WTC11 (cell line): ENCODE data around the gene DAND5. TPM values are rescaled to one million over a fixed set of nuclear protein-coding genes. Genes with fewer than 3 reads are reported as not detected.

Source experiments
- ATAC-seq: fragments of 200-7000 bp; cut with Tn5 transposase; 2 replicates; pipeline ENCODE4 v1.10.0; 2021; ENCODE audit warnings: mild to moderate bottlenecking, moderate library complexity
- CTCF ChIA-PET: fragments of 300-600 bp; sonication (Branson Sonifier 250); formaldehyde crosslinking; loops from one replicate; lab custom pipeline; 2021; ENCODE audit warnings: antibody characterized with exemption; lab: Charles Lee
- POLR2A ChIA-PET: fragments of 350-600 bp; sonication (Branson Sonifier 250); formaldehyde crosslinking; loops from one replicate; lab custom pipeline; 2021; ENCODE audit warnings: antibody characterized with exemption; lab: Charles Lee
- DNase-seq: peaks from one replicate; pipeline ENCODE4 v3.0.0; 2021; ENCODE audit warnings: low spot score
- H3K27ac Mint-ChIP-seq: 2 replicates; pipeline ENCODE4 v1.8.0; 2021; ENCODE audit warnings: mixed read lengths
- H3K27me3 Mint-ChIP-seq: 2 replicates; pipeline ENCODE4 v1.8.0; 2021; ENCODE audit warnings: low read depth, mild to moderate bottlenecking, moderate library complexity, mixed read lengths
- H3K36me3 Mint-ChIP-seq: 2 replicates; pipeline ENCODE4 v1.8.0; 2021; ENCODE audit warnings: mixed read lengths
- H3K4me1 Mint-ChIP-seq: 2 replicates; pipeline ENCODE4 v1.8.0; 2022; ENCODE audit warnings: mixed read lengths
- H3K4me3 Mint-ChIP-seq: 2 replicates; pipeline ENCODE4 v1.8.0; 2021; ENCODE audit warnings: mild to moderate bottlenecking, moderate library complexity, mixed read lengths
- H3K9me3 Mint-ChIP-seq: 2 replicates; pipeline ENCODE4 v1.8.0; 2021; ENCODE audit warnings: mixed read lengths
- ATF1 ChIP-seq: sonication (generic); formaldehyde crosslinking; IDR thresholded peaks from 2 replicates; pipeline ENCODE4 v1.8.1; 2023; ENCODE audit warnings: mild to moderate bottlenecking, moderate library complexity, missing genetic modification reagents
- CREM ChIP-seq: sonication (generic); formaldehyde crosslinking; IDR thresholded peaks from 2 replicates; pipeline ENCODE4 v1.8.1; 2022; ENCODE audit warnings: mild to moderate bottlenecking, missing genetic modification reagents, moderate library complexity
- FOXK1 ChIP-seq: sonication (generic); formaldehyde crosslinking; IDR thresholded peaks from 2 replicates; pipeline ENCODE4 v1.8.0; 2022; ENCODE audit warnings: mild to moderate bottlenecking, moderate library complexity, missing genetic modification reagents
- JAZF1 ChIP-seq: fragments of 250-450 bp; sonication (Bioruptor Pico); IDR thresholded peaks from 2 replicates; pipeline ENCODE4 v1.9.0; 2021; ENCODE audit warnings: moderate library complexity, mild to moderate bottlenecking, inconsistent platforms
- KAT7 ChIP-seq: sonication (generic); formaldehyde crosslinking; IDR thresholded peaks from 2 replicates; pipeline ENCODE4 v1.8.1; 2023; ENCODE audit warnings: missing genetic modification reagents, mild to moderate bottlenecking, borderline replicate concordance
- NFE2L1 ChIP-seq: sonication (generic); formaldehyde crosslinking; IDR thresholded peaks from 2 replicates; pipeline ENCODE4 v1.8.1; 2023; ENCODE audit warnings: missing genetic modification reagents
- OVOL2 ChIP-seq: fragments of 250-450 bp; sonication (Bioruptor Pico); IDR thresholded peaks from 2 replicates; pipeline ENCODE4 v1.9.0; 2021; ENCODE audit warnings: mild to moderate bottlenecking, borderline replicate concordance
- PRRX2 ChIP-seq: fragments of 250-450 bp; sonication (Bioruptor Pico); IDR thresholded peaks from 2 replicates; pipeline ENCODE4 v1.8.0; 2021; ENCODE audit warnings: mild to moderate bottlenecking
- SP1 ChIP-seq: sonication (generic); formaldehyde crosslinking; conservative IDR thresholded peaks from 2 replicates; pipeline ENCODE4 v1.8.1; 2022; ENCODE audit warnings: missing genetic modification reagents
- ZNF138 ChIP-seq: sonication (generic); formaldehyde crosslinking; conservative IDR thresholded peaks from 2 replicates; pipeline ENCODE4 v1.8.1; 2022; ENCODE audit warnings: mild to moderate bottlenecking, moderate library complexity, missing genetic modification reagents
- ZNF219 ChIP-seq: sonication (generic); formaldehyde crosslinking; IDR thresholded peaks from 2 replicates; pipeline ENCODE4 v1.8.0; 2023; ENCODE audit warnings: missing genetic modification reagents, mild to moderate bottlenecking, borderline replicate concordance
- total RNA-seq: library from RNA; stranded (reverse); gene quantifications from 3 replicates; pipeline ENCODE4 v1.2.3, GENCODE V29; 2021
- TF ChIP-seq, protein P1 (sequence below): sonication (generic); formaldehyde crosslinking; IDR thresholded peaks from 2 replicates; pipeline ENCODE4 v1.8.1; 2023; ENCODE audit warnings: mild to moderate bottlenecking, missing genetic modification reagents
- TF ChIP-seq, protein P2 (sequence below): fragments of 250-450 bp; sonication (Bioruptor Pico); IDR thresholded peaks from 2 replicates; pipeline ENCODE4 v2.1.2; 2022; ENCODE audit warnings: mild to moderate bottlenecking, moderate library complexity
- TF ChIP-seq, protein P3 (sequence below): fragments of 200-600 bp; IDR thresholded peaks from 2 replicates; pipeline ENCODE4 v1.8.0; 2022; ENCODE audit warnings: antibody characterized with exemption
- TF ChIP-seq, protein P4 (sequence below): fragments of 250-450 bp; sonication (Bioruptor Pico); IDR thresholded peaks from 2 replicates; pipeline ENCODE4 v1.8.0; 2021; ENCODE audit warnings: mild to moderate bottlenecking
- TF ChIP-seq, protein P5 (sequence below): fragments of 250-450 bp; sonication (Bioruptor Pico); IDR thresholded peaks from 2 replicates; pipeline ENCODE4 v1.9.0; 2021; ENCODE audit warnings: mild to moderate bottlenecking, borderline replicate concordance
- TF ChIP-seq, protein P6 (sequence below): sonication (generic); formaldehyde crosslinking; conservative IDR thresholded peaks from 2 replicates; pipeline ENCODE4 v1.8.1; 2022; ENCODE audit warnings: mild to moderate bottlenecking, missing genetic modification reagents
- TF ChIP-seq, protein P7 (sequence below): sonication (generic); formaldehyde crosslinking; IDR thresholded peaks from 2 replicates; pipeline ENCODE4 v1.8.0; 2022; ENCODE audit warnings: mild to moderate bottlenecking, missing genetic modification reagents

The DAND5 gene
- total RNA-seq, 1 experiment from 2014 or later: 0.22 TPM

DNA sequence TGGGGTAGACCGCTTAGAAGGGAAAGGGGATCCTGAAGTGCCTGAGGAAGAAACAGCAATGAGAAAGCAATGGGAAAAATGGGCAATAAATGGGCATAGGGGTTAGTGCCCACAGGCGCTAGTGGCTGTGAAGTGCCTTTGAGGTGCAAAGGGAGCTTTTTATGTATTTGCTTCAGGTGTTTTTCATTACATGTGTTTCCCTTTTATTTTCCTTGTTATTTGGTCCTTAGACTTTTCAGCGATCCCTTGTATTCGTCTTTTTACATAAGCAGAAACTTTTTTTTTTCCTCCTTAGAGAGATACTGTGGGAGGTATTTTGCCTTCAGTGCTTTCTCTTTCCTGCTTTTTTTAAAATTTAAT is 45.5 kb downstream of the DAND5 start (continued):
- TF ChIP-seq CREM (CRISPR knock-in tag) (no peak), PRRX2 (no peak), JAZF1 (CRISPR knock-in tag) (no peak), ZNF138 (CRISPR knock-in tag) (no peak), KAT7 (no peak)

DNA sequence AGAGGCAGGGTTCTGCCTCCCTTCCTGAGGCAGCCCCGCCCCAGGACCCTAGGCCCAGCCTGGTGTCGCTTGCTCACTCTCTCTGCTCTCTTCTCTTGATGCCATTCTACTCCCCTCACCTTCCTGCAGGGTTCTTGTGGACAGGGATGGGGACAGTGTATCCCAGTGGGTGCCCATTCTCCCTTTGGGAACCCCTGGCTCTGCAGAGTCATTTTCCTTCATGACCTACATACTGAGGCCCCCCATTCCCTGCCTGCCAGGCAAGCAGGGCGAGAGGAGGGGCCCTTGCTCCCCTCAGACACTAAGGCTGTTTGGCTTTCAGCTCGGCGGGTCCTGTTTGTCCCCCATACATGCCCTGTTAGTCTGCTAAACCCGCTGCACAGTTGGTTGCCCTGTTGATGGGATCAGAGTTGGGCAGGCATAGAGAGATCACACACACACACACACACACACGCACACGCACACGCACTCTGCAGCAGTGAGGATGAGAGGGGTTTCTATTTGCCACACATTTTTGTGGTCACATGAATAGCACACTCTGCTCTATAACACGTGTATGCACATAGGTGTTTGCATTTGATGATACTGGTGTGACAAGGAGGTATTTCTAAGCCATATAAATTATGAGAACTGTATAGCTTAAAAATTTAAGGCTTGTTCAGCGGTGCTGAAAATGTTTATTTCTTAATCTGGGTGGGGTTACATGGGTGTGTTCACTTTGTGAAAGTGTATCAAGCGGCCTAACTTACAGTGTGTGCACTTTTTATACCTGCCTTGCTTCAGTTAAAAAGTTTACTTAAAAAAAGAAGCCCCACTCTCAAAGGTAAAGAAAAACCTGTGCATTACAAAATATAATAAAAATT is 46.2 kb downstream of the DAND5 start:
- Mint-ChIP-seq H3K4me1 (peaks cover 74% of the 10 kb centered on the region), H3K4me3 (no peak overlapping the region), H3K36me3 (peaks cover 3% of the 10 kb centered on the region; the same call in 1 of the 2 replicates), H3K27me3 (peaks cover 100% of the 10 kb centered on the region), H3K9me3 (no peaks in the 10 kb centered on the region), H3K27ac (no peak overlapping the region)
- DNase-seq (peak; percentile 48), ATAC-seq (peak; percentile 14)
- POLR2A ChIA-PET: interaction anchor here (0.7 kb wide), 1 partner anchor 25 kb away, joined by 3 read pairs; no protein-coding TSS in a partner anchor
- CTCF ChIA-PET: interaction anchor here (0.6 to 2.2 kb wide), 4 partner anchors 46 to 79 kb away, joined by 3 to 12 read pairs (median 6); no protein-coding TSS in a partner anchor
- TF ChIP-seq, protein P1, sequence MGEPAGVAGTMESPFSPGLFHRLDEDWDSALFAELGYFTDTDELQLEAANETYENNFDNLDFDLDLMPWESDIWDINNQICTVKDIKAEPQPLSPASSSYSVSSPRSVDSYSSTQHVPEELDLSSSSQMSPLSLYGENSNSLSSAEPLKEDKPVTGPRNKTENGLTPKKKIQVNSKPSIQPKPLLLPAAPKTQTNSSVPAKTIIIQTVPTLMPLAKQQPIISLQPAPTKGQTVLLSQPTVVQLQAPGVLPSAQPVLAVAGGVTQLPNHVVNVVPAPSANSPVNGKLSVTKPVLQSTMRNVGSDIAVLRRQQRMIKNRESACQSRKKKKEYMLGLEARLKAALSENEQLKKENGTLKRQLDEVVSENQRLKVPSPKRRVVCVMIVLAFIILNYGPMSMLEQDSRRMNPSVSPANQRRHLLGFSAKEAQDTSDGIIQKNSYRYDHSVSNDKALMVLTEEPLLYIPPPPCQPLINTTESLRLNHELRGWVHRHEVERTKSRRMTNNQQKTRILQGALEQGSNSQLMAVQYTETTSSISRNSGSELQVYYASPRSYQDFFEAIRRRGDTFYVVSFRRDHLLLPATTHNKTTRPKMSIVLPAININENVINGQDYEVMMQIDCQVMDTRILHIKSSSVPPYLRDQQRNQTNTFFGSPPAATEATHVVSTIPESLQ (CRISPR knock-in tag): no peak
- TF ChIP-seq, protein P2, sequence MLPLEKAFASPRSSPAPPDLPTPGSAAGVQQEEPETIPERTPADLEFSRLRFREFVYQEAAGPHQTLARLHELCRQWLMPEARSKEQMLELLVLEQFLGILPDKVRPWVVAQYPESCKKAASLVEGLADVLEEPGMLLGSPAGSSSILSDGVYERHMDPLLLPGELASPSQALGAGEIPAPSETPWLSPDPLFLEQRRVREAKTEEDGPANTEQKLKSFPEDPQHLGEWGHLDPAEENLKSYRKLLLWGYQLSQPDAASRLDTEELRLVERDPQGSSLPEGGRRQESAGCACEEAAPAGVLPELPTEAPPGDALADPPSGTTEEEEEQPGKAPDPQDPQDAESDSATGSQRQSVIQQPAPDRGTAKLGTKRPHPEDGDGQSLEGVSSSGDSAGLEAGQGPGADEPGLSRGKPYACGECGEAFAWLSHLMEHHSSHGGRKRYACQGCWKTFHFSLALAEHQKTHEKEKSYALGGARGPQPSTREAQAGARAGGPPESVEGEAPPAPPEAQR (CRISPR knock-in tag): no peak
- TF ChIP-seq ZNF219 (CRISPR knock-in tag) (no peak), ATF1 (CRISPR knock-in tag) (no peak), SP1 (CRISPR knock-in tag) (no peak), FOXK1 (no peak), OVOL2 (CRISPR knock-in tag) (no peak), NFE2L1 (CRISPR knock-in tag) (no peak)
- TF ChIP-seq, protein P3, sequence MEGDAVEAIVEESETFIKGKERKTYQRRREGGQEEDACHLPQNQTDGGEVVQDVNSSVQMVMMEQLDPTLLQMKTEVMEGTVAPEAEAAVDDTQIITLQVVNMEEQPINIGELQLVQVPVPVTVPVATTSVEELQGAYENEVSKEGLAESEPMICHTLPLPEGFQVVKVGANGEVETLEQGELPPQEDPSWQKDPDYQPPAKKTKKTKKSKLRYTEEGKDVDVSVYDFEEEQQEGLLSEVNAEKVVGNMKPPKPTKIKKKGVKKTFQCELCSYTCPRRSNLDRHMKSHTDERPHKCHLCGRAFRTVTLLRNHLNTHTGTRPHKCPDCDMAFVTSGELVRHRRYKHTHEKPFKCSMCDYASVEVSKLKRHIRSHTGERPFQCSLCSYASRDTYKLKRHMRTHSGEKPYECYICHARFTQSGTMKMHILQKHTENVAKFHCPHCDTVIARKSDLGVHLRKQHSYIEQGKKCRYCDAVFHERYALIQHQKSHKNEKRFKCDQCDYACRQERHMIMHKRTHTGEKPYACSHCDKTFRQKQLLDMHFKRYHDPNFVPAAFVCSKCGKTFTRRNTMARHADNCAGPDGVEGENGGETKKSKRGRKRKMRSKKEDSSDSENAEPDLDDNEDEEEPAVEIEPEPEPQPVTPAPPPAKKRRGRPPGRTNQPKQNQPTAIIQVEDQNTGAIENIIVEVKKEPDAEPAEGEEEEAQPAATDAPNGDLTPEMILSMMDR: no peak
- TF ChIP-seq, protein P4, sequence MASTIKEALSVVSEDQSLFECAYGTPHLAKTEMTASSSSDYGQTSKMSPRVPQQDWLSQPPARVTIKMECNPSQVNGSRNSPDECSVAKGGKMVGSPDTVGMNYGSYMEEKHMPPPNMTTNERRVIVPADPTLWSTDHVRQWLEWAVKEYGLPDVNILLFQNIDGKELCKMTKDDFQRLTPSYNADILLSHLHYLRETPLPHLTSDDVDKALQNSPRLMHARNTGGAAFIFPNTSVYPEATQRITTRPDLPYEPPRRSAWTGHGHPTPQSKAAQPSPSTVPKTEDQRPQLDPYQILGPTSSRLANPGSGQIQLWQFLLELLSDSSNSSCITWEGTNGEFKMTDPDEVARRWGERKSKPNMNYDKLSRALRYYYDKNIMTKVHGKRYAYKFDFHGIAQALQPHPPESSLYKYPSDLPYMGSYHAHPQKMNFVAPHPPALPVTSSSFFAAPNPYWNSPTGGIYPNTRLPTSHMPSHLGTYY: no peak
- TF ChIP-seq, protein P5, sequence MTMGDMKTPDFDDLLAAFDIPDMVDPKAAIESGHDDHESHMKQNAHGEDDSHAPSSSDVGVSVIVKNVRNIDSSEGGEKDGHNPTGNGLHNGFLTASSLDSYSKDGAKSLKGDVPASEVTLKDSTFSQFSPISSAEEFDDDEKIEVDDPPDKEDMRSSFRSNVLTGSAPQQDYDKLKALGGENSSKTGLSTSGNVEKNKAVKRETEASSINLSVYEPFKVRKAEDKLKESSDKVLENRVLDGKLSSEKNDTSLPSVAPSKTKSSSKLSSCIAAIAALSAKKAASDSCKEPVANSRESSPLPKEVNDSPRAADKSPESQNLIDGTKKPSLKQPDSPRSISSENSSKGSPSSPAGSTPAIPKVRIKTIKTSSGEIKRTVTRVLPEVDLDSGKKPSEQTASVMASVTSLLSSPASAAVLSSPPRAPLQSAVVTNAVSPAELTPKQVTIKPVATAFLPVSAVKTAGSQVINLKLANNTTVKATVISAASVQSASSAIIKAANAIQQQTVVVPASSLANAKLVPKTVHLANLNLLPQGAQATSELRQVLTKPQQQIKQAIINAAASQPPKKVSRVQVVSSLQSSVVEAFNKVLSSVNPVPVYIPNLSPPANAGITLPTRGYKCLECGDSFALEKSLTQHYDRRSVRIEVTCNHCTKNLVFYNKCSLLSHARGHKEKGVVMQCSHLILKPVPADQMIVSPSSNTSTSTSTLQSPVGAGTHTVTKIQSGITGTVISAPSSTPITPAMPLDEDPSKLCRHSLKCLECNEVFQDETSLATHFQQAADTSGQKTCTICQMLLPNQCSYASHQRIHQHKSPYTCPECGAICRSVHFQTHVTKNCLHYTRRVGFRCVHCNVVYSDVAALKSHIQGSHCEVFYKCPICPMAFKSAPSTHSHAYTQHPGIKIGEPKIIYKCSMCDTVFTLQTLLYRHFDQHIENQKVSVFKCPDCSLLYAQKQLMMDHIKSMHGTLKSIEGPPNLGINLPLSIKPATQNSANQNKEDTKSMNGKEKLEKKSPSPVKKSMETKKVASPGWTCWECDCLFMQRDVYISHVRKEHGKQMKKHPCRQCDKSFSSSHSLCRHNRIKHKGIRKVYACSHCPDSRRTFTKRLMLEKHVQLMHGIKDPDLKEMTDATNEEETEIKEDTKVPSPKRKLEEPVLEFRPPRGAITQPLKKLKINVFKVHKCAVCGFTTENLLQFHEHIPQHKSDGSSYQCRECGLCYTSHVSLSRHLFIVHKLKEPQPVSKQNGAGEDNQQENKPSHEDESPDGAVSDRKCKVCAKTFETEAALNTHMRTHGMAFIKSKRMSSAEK (CRISPR knock-in tag): no peak
- TF ChIP-seq, protein P6, sequence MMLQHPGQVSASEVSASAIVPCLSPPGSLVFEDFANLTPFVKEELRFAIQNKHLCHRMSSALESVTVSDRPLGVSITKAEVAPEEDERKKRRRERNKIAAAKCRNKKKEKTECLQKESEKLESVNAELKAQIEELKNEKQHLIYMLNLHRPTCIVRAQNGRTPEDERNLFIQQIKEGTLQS (CRISPR knock-in tag): no peak
- TF ChIP-seq, protein P7, sequence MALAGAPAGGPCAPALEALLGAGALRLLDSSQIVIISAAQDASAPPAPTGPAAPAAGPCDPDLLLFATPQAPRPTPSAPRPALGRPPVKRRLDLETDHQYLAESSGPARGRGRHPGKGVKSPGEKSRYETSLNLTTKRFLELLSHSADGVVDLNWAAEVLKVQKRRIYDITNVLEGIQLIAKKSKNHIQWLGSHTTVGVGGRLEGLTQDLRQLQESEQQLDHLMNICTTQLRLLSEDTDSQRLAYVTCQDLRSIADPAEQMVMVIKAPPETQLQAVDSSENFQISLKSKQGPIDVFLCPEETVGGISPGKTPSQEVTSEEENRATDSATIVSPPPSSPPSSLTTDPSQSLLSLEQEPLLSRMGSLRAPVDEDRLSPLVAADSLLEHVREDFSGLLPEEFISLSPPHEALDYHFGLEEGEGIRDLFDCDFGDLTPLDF (CRISPR knock-in tag): no peak
